Activated CD8-positive, alpha-beta memory T cell treated with anti-CD3 and anti-CD28 coated beads, Interleukin-2, amount 50 U/mL, for 1 hour (primary cell): ENCODE results near the gene PRR16.
"Not testable (repeated sequence)": the region's sequence is repeated elsewhere in the genome, so short reads cannot be mapped to it uniquely, and the experiment has no call there.

Experiments
- DNase-seq: peaks from one replicate; pipeline ENCODE4 v3.0.0-alpha.2; 2020; ENCODE audit errors: extremely low read depth

Gene PRR16

GRCh38 chr5:120463991-120464626 lies at the start of gene PRR16:
Gene PRR16, plus strand, starts transcription at chr5:120464300.
- DNase-seq = no peak

- no peak for DNase-seq
These were observed 48.1 kb upstream of the PRR16 start for GRCh38 chr5:120415985-120416384.

GRCh38 chr5:120419127-120419526 lies 45.0 kb upstream of the PRR16 start:
- no peak for DNase-seq

GRCh38 chr5:120426633-120427275 lies 37.3 kb upstream of the PRR16 start:
- DNase-seq = not testable (repeated sequence)

GRCh38 chr5:120430572-120430971 lies 33.5 kb upstream of the PRR16 start:
- no peak for DNase-seq

- DNase-seq = no peak
These were observed 31.2 kb upstream of the PRR16 start for GRCh38 chr5:120432861-120433260.

- no peak for DNase-seq
These were observed 29.0 kb upstream of the PRR16 start for GRCh38 chr5:120435129-120435528.

GRCh38 chr5:120436996-120437395 lies 27.1 kb upstream of the PRR16 start:
- no peak for DNase-seq

- DNase-seq = no peak
These were observed 21.4 kb upstream of the PRR16 start for GRCh38 chr5:120442694-120443093.

GRCh38 chr5:120443607-120444006 lies 20.5 kb upstream of the PRR16 start:
- DNase-seq = no peak

GRCh38 chr5:120446068-120446492 lies 18.0 kb upstream of the PRR16 start:
- no peak for DNase-seq

- no peak for DNase-seq
These were observed 17.2 kb upstream of the PRR16 start for GRCh38 chr5:120446901-120447300.

- no peak for DNase-seq
These were observed 16.3 kb upstream of the PRR16 start for GRCh38 chr5:120447706-120448239.

GRCh38 chr5:120449501-120449900 lies 14.6 kb upstream of the PRR16 start:
- DNase-seq = no peak

GRCh38 chr5:120450910-120451309 lies 13.2 kb upstream of the PRR16 start:
- no peak for DNase-seq

- no peak for DNase-seq
These were observed 12.7 kb upstream of the PRR16 start for GRCh38 chr5:120451445-120451844.

- DNase-seq = no peak
These were observed 11.6 kb upstream of the PRR16 start for GRCh38 chr5:120452471-120452870.

- no peak for DNase-seq
These were observed 9.9 kb upstream of the PRR16 start for GRCh38 chr5:120454094-120454798.

- DNase-seq = no peak
These were observed 8.1 kb upstream of the PRR16 start for GRCh38 chr5:120456006-120456405.

GRCh38 chr5:120457839-120458507 lies 6.1 kb upstream of the PRR16 start:
- DNase-seq = no peak

- not testable (repeated sequence) for DNase-seq
These were observed 5.6 kb upstream of the PRR16 start for GRCh38 chr5:120458508-120458847.

GRCh38 chr5:120461251-120461650 lies 2.8 kb upstream of the PRR16 start:
- no peak for DNase-seq
